ENCODE measurements around the gene SUMO1. TPM values are rescaled to one million over a fixed set of nuclear protein-coding genes. Genes with fewer than 3 reads are reported as not detected.

SUMO1 gene
- total and polyA plus RNA-seq, 2 of the 8 experiments (the other 6 are each of a cell fraction or from before 2014, with no cell fraction given) = 108 to 238 TPM

GRCh38 chr2:202221873-202222272 is 16.5 kb downstream of the SUMO1 start (continued):
- no peak for TF ChIP-seq CTCF (IDR thresholded peaks at IDR 0.05; ENCODE audit: control extremely low read depth in 1 of 3, insufficient read depth in 1 of 3, low read depth in 1 of 3, low read length in 3 of 3)
- TF ChIP-seq GTF2F1 (IDR thresholded peaks at IDR 0.05; ENCODE audit: borderline replicate concordance, low read depth, low read length) = no peak
- no peak for TF ChIP-seq CHD1 (IDR thresholded peaks at IDR 0.05; ENCODE audit: low read depth, low read length)
